GM12872 (cell line): ENCODE measurements around the gene PRUNE2.

ENCODE experiments used
- CTCF ChIP-seq: IDR thresholded peaks from 3 replicates; pipeline ENCODE4 v1.5.1; 2011; ENCODE audit warnings: low read depth, mild to moderate bottlenecking, low read length, moderate library complexity; ENCODE audit not compliant: insufficient read depth

PRUNE2 gene

GRCh38 chr9:76927540-76928240 lies 21.8 kb upstream of the PRUNE2 start:
- no peak for TF ChIP-seq CTCF

DNA sequence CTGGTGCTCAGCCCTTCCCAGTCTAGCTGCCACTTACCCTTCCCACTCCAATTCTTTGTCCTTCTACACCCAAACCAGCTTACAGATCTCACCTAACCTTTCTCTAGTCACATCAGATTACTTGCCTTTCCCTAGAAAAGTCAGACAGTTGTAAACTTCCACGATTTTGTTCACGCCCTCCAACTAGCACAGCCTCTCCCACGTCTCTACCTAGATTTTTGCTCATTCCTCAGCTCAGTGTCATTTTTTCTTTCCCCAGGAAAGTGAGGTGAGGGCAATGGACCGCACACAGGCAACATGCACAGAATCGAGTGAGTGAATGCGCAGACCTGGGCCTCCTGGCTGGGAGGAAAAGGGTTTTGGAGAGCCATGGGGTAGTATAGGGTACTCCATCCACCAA lies 20.9 kb upstream of the PRUNE2 start:
- no peak for TF ChIP-seq CTCF

GRCh38 chr9:76926324-76926741 lies 20.4 kb upstream of the PRUNE2 start:
- no peak for TF ChIP-seq CTCF

GRCh38 chr9:76921165-76921564 lies 15.3 kb upstream of the PRUNE2 start:
- TF ChIP-seq CTCF: no peak

DNA sequence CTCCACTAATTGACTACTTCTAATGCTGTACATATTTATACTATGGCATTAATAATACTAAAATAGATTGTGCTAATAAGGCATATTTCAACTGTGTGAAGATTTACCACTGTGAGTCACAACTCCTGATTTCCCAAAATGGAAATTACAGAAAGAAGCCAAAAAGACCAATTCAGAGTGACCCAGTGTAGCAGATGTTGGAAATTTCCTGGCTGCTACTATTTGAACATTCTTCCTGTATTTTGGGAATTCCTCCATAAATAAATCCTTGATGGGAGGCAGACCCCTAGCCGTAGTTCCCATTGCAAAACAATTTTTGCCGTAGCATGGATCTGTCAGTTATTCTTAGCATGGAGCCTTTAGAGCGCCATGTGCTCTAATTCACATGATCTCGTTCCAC lies 11.4 kb upstream of the PRUNE2 start:
- no peak for TF ChIP-seq CTCF

GRCh38 chr9:76916231-76916630 lies 10.3 kb upstream of the PRUNE2 start:
- no peak for TF ChIP-seq CTCF

GRCh38 chr9:76913467-76913866 lies 7.6 kb upstream of the PRUNE2 start:
- no peak for TF ChIP-seq CTCF
